GM12878 (cell line): ENCODE data around the gene HEPHL1. TPM values are rescaled to one million over a fixed set of nuclear protein-coding genes. Genes with fewer than 3 reads are reported as not detected.

Experiments used
- ATAC-seq: fragments of 200-7000 bp; cut with Tn5 transposase; 3 replicates; pipeline ENCODE4 v1.9.1; 2020; ENCODE audit warnings: mild to moderate bottlenecking, moderate library complexity
- BruUV-seq: library from RNA; stranded (reverse); fragments of 400-500 nt; replicated peaks from 2 replicates; lab custom pipeline; 2021; lab: Mats Ljungman, UMichigan
- CTCF ChIA-PET: fragments of 300-600 bp; sonication (Branson Sonifier 250); formaldehyde crosslinking; extraction: SDS; loops from one replicate; lab custom pipeline; 2021; ENCODE audit warnings: inconsistent platforms; lab: Yijun Ruan, JAX
- POLR2A ChIA-PET: fragments of 350-600 bp; formaldehyde crosslinking; extraction: SDS; loops from one replicate; lab custom pipeline; 2021; ENCODE audit warnings: inconsistent platforms; lab: Charles Lee
- RAD21 ChIA-PET: fragments of 300-600 bp; sonication (Branson Sonifier 250); formaldehyde crosslinking; loops from one replicate; lab custom pipeline; 2023; ENCODE audit warnings: antibody characterized with exemption; ENCODE audit not compliant: unreplicated experiment; lab: Charles Lee
- SMC1A ChIA-PET: fragments of 300-600 bp; sonication (Branson Sonifier 250); formaldehyde crosslinking; loops from one replicate; lab custom pipeline; 2023; ENCODE audit not compliant: unreplicated experiment, uncharacterized antibody; lab: Charles Lee
- DNase-seq: peaks from one replicate; pipeline ENCODE4 v3.0.0-alpha.2; 2011; ENCODE audit warnings: low read depth, low spot score
- FAIRE-seq: peaks from 3 replicates; lab custom pipeline; 2011; peaks lifted over from hg19 to GRCh38; lab: Jason Lieb, UNC
- H2AFZ ChIP-seq: 2 replicates; pipeline ENCODE4 v1.6.0; 2011; ENCODE audit warnings: low read depth, low read length, control low read depth; ENCODE audit not compliant: control insufficient read depth
- H3K27ac ChIP-seq: 2 replicates; pipeline ENCODE4 v1.5.1; 2011; ENCODE audit warnings: control low read depth; ENCODE audit not compliant: control insufficient read depth, insufficient read depth
- H3K27me3 ChIP-seq, 2 experiments: replicated peaks in 1 of 2; 2 replicates each; pipeline versions ENCODE4 v1.6.0 to v1.6.1; 2011; ENCODE audit warnings: low read length in 1 of 2; ENCODE audit not compliant: control insufficient read depth in 2 of 2, insufficient read depth in 2 of 2
- H3K36me3 ChIP-seq, 2 experiments: 2 replicates each; pipeline ENCODE4 v1.5.1; 2011; ENCODE audit warnings: low read length in 1 of 2; ENCODE audit not compliant: control insufficient read depth in 2 of 2, insufficient read depth in 2 of 2
- H3K4me1 ChIP-seq: 2 replicates; pipeline ENCODE4 v1.6.1; 2011; ENCODE audit warnings: mild to moderate bottlenecking, low read length, moderate library complexity, mixed read lengths; ENCODE audit not compliant: control insufficient read depth, insufficient read depth
- H3K4me2 ChIP-seq: 2 replicates; pipeline ENCODE4 v1.6.0; 2011; ENCODE audit warnings: control low read depth; ENCODE audit not compliant: control insufficient read depth, insufficient read depth
- H3K4me3 ChIP-seq: fragments of 200-600 bp; sonication (generic); 2 replicates; pipeline ENCODE4 v1.5.1; 2016
- H3K79me2 ChIP-seq: 2 replicates; pipeline ENCODE4 v1.6.0; 2011; ENCODE audit warnings: low read length; ENCODE audit not compliant: control insufficient read depth, insufficient read depth
- H3K9ac ChIP-seq: 2 replicates; pipeline ENCODE4 v1.8.0; 2011; ENCODE audit warnings: low read length, control low read depth, mixed read lengths; ENCODE audit not compliant: control insufficient read depth, insufficient read depth
- H3K9me3 ChIP-seq: replicated peaks from 3 replicates; pipeline ENCODE4 v1.5.1; 2011; ENCODE audit warnings: mild to moderate bottlenecking, low read length; ENCODE audit not compliant: control insufficient read depth, insufficient read depth
- H4K20me1 ChIP-seq: 2 replicates; pipeline ENCODE4 v1.6.0; 2011; ENCODE audit not compliant: control insufficient read depth, insufficient read depth
- CREB1 ChIP-seq: IDR thresholded peaks from 2 replicates; pipeline ENCODE4 v1.6.1; 2012; ENCODE audit warnings: low read depth, mild to moderate bottlenecking, inconsistent platforms
- EED ChIP-seq: sonication (generic); IDR thresholded peaks from 2 replicates; pipeline ENCODE4 v1.6.1; 2016; ENCODE audit warnings: antibody characterized with exemption, low read depth
- IRF3 ChIP-seq: fragments of 450-650 bp; IDR thresholded peaks from 2 replicates; pipeline ENCODE4 v1.6.1; 2014; ENCODE audit warnings: mild to moderate bottlenecking
- ZNF687 ChIP-seq: fragments of 450-650 bp; IDR thresholded peaks from 2 replicates; pipeline ENCODE4 v1.6.1; 2017; ENCODE audit warnings: mild to moderate bottlenecking, moderate library complexity
- WGBS: methylation state at CpG from one replicate; pipeline ENCODE4 v1.1.6; 2016; ENCODE audit warnings: low lambda C conversion rate; ENCODE audit not compliant: insufficient replicate concordance, insufficient coverage; ENCODE audit errors: missing lambda C conversion rate; 5-methylcytosine and 5-hydroxymethylcytosine counted together
- in situ Hi-C: fragments of 300-500 bp; cut with MboI; formaldehyde crosslinking; loops from 9 replicates; pipeline ENCODE4 v1.14.3; 2018; ENCODE audit warnings: mixed read lengths
- intact Hi-C: fragments of 100-400 bp; cut with micrococcal nuclease; formaldehyde crosslinking; loops from one replicate; pipeline ENCODE4 v1.14.2; 2022; ENCODE audit not compliant: unreplicated experiment
- polyA plus RNA-seq, 11 experiments: library from polyadenylated mRNA; depleted of rRNA in 4 of 11; unstranded in 6 of 11; stranded (reverse) in 5 of 11; fragments of >200 nt; fragmentation: Nextera tagmentation in 4 of 11; fragmentation: Illumina TruSeq in 1 of 11; extraction: Ambion mirVana in 4 of 11; extraction: Trizol in 1 of 11; gene quantifications; 1 replicate in 1 of 11; 2 replicates in 10 of 11; pipeline versions ENCODE4 v1.2.1 to v1.2.3, GENCODE V29; 2011 to 2016; ENCODE audit warnings: inconsistent platforms in 2 of 11, missing spikeins in 2 of 11, low read depth in 1 of 11
- total RNA-seq, 4 experiments: library from RNA; depleted of rRNA in 3 of 4; stranded (reverse); fragments of >200 nt in 3 of 4; fragmentation: Illumina TruSeq in 1 of 4; extraction: Trizol in 1 of 4; gene quantifications; 2 replicates each; pipeline versions ENCODE4 v1.2.1 to v1.2.3, GENCODE V29; 2013 to 2021

Gene HEPHL1
- total and polyA plus RNA-seq, 10 of the 15 experiments (the other 5 are each of a cell fraction or from before 2014, with no cell fraction given), result 0.02 to 0.08 (median 0.05) TPM; not detected in 6

DNA sequence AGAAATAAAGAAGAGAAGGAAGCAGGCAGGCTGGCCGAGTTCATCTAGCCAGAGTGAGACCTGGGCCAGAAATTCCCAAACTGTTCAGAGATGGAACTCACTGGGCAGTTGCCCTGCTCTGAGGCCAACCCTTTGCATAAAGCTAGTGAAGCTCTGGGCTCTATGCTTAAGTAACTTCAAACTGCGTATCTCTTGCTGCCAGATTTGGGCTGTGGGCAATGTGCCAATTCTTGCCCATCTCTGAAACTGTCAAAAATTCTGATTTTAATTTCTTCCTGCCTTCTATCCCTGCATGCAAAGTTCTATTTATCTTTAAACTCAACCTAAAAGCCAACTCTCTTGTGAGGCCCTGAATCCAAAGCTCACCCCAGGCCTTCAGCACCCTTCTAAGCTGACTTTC is 36.2 kb upstream of the HEPHL1 start (continued):
- TF ChIP-seq ZNF687, result no peak

- Histone ChIP-seq H3K9ac (no peak overlapping the region), H3K79me2 (no peaks in the 10 kb centered on the region), H3K27me3 (no peaks in the 10 kb centered on the region), H3K4me1 (no peaks in the 10 kb centered on the region), H3K27ac (no peak overlapping the region), H3K4me3 (no peak overlapping the region), H4K20me1 (no peaks in the 10 kb centered on the region), H2AFZ (no peak overlapping the region), H3K4me2 (no peak overlapping the region), H3K9me3 (no peaks in the 10 kb centered on the region), H3K36me3 (no peaks in the 10 kb centered on the region)
- FAIRE-seq (no peak), DNase-seq (no peak), ATAC-seq (no peak)
- 21% methylated on average over 3 of the region's 3 CpGs for WGBS
- no peak for TF ChIP-seq CREB1
- TF ChIP-seq EED, result no peak
- TF ChIP-seq IRF3, result no peak
- ChIA-PET CTCF (no interaction called here), POLR2A (no interaction called here), RAD21 (no interaction called here), SMC1A (no interaction called here)
- no TSS peak for BruUV-seq
- intact Hi-C loops (no loop called here), in situ Hi-C loops (no loop called here)
Measured at GRCh38 chr11:93986716-93987115, 34.4 kb upstream of the HEPHL1 start.
